Stimulated activated CD8-positive, alpha-beta memory T cell treated with anti-CD3 and anti-CD28 coated beads, Interleukin-12 subunit alpha, Interleukin-12 subunit beta, amount 100 ng/mL, for 1 hour (primary cell): Measurements from ENCODE around the gene UBALD2.
"Not testable (repeated sequence)": the region's sequence is repeated elsewhere in the genome, so short reads cannot be mapped to it uniquely, and the experiment has no call there.

Experiments
- DNase-seq: peaks from one replicate; pipeline ENCODE4 v3.0.0-alpha.2; 2020; ENCODE audit warnings: low read depth

UBALD2 gene

DNA sequence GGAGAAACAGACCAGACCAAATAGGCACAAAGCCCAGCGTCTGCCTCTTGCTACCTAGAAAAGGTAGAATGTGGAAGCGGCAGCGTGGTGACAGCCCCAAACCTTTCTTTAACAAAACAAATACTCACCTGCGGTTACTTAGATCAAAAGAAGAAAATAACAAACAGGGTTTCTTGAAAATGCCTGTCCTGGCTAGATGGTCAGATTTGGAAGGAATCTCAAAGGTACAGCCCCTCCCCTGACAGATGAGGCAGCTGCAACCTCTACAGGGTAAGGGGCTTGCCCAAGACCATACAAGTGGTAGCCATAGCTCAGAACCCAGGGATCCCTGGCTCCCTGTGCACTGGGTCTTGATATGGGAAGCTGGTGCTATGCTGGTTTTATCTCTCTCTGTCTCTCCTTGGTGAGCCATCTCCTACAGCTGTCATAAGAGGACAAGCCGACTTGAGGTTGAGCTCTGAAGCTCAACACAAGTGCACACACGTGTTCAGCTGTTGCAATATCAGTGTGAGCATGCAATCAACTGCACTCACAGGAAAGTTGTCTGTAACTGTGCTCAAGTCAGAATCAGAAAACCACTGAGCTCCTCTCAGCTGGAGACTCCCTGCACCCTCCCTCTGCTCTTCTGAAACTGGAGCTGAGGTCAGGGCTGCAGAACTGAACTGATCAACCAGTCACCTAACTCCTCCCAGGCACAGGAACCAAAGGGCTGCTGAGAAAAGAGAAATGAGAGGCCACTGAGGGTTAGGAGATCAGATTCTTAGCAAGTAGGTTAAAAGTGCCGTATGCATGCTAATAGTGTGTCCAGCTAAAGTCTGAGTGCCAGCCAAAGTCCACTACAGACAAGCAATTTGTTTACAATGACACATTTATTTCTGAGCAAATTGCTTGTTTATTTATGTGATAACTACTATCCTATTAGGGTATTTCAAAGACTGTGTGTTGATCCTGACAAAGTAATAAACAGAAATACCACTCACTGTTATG is 18.8 kb upstream of the UBALD2 start:
- DNase-seq: no peak

DNA sequence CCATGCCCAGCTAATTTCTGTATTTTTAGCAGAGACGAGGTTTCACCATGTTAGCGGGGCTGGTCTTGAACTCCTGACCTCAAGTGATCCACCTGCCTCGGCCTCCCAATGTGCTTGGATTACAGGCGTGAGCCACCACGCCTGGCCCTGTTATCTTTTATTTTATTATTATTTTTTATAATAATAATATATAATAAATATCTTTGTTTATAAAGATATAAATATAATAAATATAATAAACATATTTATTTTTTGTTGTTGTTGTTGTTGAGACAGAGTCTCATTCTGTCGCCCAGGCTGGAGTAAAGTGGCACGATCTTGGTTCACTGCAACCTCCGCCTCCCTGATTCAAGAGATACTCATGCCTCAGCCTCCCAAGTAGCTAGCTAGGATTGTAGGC is 17.8 kb upstream of the UBALD2 start:
- no peak for DNase-seq

DNA sequence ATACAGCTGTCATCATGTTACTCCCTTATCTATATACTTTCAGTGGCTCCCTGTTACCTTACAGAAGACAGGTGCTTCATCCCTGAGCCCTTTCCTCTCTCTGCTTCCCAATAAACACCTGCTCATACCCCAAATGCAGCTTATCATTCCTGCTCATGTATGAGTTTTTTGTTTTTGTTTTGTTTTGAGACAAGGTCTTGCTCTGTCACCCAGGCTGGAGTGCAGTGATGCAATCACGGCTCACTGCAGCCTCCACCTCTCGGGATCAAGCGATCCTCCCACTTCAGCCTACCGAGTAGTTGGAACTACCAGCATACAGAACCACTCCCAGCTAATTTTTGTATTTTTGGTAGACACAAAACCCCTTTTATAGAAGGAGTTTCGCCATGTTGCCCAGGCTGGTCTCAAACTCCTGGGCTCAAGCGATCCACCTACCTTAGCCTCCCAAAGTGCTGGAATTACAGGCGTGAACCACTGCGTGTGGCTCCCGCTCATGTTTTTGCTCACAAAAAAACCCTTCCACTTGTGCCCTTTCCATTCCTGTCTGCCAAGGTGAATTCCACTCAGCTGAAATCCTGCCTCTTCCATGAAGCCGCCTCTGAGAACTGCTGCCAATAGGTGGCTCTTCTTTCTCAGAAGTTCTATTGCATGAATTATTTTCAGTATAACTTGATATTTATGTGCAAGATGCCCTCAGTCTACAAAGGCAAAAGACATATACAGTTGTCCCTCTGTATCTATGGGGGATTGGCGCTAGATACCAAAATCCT is 16.9 kb upstream of the UBALD2 start:
- no peak for DNase-seq

DNA sequence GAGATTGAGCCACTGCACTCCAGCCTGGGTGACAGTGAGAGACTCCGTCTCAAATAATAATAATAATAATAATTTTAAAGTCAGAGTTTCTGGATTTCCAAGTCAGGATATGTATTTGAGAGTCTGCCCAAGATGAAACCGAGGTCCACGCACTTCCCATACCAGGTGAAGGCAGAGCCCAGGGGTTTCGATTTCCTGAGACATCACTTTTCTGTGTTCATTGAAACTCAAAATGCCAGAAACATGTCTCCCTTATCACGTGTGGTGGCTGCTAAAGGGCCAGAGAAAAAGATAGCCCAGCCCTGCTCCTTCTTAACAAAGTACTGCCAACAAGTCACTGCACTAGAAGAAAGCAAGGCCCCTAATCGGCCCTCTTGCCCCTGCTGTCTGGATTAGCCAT is 15.0 kb upstream of the UBALD2 start:
- DNase-seq: no peak

- DNase-seq: no peak
These were observed 13.6 kb upstream of the UBALD2 start for GRCh38 chr17:76251478-76252039.

DNA sequence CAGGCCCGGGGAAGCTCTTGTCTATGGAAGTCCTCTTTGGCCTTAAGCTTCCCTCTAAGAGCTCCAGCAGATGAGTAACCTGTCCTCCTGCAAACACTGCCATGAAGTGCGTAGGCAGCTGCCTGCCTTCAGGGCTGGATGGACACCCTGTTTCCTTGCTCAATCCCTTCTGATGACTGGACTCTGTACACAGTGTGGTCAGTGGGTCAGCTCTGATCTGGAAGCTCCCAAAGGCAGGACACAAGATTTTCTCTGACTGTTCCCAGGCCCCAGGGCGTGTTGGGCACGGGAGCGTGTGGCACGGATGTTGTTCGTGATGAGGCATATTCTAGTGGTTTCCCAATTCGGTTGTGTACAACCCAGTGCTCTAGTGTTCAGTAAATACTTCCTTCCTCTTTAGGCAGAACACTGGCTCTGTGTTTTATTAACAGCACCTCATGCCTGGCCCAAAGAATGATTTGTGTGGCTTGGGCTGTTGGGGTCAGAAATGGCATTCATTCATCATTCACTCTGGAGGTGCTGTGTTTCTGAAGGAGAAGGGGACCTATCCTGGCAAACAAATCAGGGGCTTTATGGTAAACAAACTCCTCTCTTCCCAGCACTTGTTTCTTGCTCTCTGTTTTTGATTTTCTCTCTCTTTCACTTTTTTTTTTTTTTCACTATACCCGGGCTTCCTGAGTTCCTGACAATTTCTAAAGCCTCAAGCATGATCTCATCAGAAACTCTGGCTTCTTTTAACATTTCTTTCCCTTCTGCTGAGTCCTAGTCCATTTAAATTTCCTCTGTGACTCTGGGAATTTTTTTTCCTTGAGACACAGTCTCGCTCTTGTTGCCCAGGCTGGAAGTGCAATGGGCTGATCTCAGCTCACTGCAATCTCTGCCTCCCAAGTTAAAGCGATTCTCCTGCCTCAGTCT is 12.9 kb upstream of the UBALD2 start:
- no peak for DNase-seq

DNA sequence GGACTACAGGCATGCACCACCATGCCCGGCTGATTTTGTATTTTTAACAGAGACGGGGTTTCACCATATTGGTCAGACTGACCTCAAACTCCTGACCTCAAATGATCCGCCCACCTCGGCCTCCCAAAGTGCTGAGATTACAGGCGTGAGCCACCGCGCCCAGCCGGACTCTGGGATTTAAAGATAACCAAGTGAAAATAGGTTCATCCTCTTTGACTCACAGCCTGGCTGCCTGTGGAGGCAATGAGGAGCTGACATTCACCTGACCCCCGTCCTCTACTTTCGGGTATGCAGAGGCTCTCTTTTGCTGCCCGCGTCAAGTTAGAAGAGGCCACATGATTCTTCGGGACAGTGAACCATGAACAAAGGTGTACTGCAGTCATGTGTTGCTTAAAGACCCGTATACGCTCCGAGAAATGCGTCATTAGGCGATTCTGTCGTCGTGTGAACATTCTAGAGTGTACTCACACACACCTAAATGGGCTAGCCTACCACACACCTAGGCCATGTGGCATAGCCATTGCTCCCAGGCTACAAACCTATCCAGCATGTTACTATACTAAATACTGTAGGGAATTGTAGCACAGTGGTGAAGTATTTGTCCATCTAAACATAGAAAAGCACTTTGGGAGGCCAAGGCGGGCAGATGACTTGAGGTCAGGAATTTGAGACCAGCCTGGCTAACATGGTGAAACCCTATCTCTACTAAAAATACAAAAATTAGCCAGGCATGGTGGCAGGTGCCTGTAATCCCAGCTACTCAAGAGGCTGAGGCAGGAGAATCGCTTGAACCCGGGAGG is 12.0 kb upstream of the UBALD2 start:
- DNase-seq: not testable (repeated sequence)

GRCh38 chr17:76253841-76254240 is 11.3 kb upstream of the UBALD2 start:
- DNase-seq: no peak

DNA sequence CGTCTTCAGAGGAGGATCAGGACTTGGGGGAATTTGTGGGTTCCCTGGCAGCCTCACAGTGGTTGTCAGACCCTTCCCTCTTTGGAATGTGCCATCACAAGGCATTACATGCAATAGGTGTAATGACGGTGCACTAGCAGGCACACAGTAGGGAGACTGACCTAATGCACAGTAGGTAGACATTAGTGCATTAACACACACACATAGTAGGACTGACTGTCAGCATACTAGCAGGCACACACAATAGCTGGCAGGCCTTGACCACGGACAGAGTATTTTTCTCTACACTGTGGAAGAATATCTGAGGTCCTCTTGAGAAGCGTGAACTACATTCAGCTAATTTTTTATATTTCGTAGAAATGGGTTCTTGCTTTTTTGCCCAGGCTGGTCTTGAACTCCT is 10.9 kb upstream of the UBALD2 start:
- no peak for DNase-seq

DNA sequence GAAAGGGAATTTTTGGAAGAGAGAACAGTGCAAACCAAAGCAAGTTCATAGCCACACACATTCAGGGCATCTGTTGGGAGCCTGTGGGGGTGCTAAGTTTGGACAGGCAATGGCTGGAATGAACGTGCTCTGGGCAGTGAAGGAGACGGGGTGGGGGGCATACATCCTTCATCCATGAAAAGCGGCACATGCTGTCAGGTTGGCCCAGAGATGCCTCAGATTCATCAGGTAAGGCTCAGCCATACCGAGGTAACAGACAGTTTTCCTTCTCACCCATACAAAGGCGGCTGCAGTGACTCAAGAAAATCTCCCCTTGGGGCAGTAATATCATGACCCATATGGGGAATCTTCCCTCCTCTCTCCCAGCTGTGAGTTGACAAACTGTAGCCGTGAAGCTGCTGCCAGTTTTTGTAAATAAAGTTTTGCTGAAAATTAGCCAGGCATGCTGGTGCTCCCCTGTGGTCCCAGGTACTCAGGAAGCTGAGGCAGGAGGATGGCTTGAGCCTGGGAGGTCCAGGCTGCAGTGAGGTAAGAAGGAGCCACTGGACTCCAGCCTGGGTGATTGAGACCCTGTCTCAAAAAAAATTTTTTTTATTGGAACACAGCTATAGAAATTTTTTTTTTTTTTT is 9.2 kb upstream of the UBALD2 start:
- no peak for DNase-seq

DNA sequence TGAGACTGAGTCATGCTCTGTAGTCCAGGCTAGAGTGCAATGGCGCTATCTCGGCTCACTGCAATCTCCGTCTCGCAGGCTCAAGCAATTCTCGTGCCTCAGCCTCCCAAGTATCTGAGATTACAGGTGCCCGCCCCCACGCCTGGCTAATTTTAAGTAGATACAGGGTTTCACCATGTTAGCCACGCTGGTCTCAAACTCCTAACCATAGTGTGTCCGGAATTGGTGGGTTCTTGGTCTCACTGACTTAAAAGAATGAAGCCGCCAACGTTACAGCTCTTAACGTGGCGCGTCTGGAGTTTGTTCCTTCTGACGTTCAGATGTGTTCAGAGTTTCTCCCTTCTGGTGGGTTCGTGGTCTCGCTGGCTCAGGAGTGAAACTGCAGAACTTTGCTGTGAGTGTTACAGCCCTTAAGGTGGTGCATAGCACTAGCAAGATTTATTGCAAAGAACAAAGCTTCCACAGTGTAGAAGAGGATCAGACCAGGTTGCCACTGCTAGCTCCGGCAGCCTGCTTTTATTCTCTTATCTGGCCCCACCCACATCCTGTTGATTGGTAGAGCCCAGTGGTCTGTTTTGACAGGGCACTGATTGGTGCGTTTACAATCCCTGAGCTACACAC is 8.6 kb upstream of the UBALD2 start:
- not testable (repeated sequence) for DNase-seq

- DNase-seq: no peak
These were observed 4.9 kb upstream of the UBALD2 start for GRCh38 chr17:76260220-76260619.

DNA sequence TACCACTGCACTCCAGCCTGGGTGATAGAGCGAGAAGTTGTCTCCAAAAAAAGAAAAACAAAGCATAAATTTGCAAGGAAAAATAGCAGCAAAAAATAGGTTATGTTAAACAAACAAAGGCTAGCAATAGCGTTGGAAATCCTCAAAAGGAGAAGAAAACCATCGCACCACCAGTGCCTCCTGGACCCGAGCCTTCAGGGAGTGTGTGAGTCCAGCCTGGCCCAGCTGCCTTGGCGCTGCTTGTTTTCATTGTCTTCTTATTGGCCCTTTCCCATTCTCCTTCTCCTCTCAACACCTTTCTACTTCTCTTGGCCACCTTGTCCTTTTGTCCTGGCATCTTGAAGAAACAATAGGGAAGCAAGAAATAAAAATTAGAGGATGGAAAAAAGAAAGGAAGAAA is 4.5 kb upstream of the UBALD2 start:
- no peak for DNase-seq

DNA sequence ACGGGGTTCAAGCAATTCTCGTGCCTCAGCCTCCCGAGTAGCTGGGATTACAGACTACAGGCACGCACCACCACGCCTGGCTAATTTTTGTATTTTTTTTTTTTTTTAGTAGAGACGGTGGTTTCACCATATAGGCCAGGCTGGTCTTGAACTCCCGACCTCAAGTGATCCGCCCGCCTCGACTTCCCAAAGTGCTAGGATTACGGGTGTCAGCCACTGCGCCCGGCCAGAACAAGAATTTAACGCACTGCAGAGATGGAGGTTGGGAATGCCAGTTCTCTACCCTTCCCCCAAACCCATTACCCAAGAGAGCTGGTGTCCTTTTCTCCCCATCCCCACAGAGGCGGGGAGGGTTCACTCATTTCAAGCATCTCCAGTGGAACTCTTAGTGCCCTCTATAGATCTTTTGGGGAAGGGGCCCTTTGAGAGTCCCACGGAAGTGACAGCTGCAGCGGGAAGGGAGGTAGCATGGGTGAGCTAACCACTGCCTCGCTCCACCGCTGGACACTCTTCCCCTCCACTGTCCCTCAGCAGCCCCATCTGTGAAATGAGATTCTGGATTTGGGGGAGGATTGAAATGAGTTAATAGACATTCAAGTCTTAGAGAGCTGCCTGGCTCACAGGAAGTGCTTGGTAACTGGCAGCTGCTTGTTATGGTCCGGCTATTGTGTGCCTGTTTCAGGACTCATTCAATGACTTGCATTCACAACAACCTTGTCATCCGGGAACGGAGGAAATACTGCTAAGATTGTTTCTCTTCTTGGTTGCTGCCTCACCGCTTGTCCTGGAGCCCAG is 3.5 kb upstream of the UBALD2 start:
- DNase-seq: no peak

- DNase-seq: no peak
These were observed 2.3 kb upstream of the UBALD2 start for GRCh38 chr17:76262732-76263344.

- DNase-seq: no peak
These were observed 1.3 kb upstream of the UBALD2 start for GRCh38 chr17:76263896-76264295.

- DNase-seq: no peak
These were observed 758 bp upstream of the UBALD2 start for GRCh38 chr17:76264425-76264754.

GRCh38 chr17:76265624-76266243 is 586 bp downstream of the UBALD2 start:
- DNase-seq: no peak
